Measurements from ENCODE around the gene CEMIP. TPM values are rescaled to one million over a fixed set of nuclear protein-coding genes. Genes with fewer than 3 reads are reported as not detected.

The CEMIP gene
- total RNA-seq, 2 experiments from 2014 or later: not detected

DNA sequence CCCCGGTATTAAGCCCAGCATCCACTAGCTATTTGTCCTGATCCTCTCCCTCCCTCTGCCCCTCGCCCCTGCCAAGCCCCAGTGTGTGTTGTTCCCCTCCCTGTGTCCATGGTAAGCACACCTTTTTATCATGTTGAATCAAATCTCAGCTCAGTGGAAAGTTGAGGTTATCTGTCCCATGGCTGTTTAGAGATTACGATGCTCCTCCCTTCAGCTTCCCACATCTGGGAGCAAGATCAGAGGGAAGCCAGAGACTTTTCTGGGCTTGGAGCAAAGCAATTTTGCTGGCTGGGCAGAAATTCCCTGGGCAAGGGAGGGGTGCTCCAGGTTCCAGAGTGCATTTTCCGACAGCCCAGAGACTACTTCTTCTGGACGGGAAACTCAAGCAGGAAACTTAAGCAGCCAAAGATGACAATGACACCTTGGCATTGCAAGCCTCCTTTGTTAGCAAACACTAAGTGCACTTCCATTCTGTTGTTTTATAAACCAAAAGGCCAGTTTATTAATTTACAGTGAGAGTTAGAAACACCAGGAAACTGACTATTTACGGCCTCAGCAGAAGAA, 105.9 kb downstream of the CEMIP start:
- Histone ChIP-seq H4K20me1 (ENCODE audit: insufficient read depth, low read length) (no peaks in the 10 kb centered on the region), H3K4me3 (ENCODE audit: low read depth, low read length, poor library complexity, severe bottlenecking) (no peak overlapping the region), H3K79me2 (ENCODE audit: insufficient read depth, low read depth, low read length) (no peaks in the 10 kb centered on the region), H2AFZ (ENCODE audit: low read length) (no peak overlapping the region), H3K36me3 (ENCODE audit: insufficient read depth, low read length) (no peaks in the 10 kb centered on the region), H3K9me2 (ENCODE audit: insufficient read depth, low read length) (no peaks in the 10 kb centered on the region), H3K27ac (ENCODE audit: low read depth, low read length, poor library complexity, severe bottlenecking) (no peak overlapping the region), H3K4me2 (ENCODE audit: low read length) (no peak overlapping the region), H3K9me3 (ENCODE audit: low read length) (no peaks in the 10 kb centered on the region), H3K4me1 (ENCODE audit: insufficient read depth, low read length, poor library complexity, severe bottlenecking) (no peaks in the 10 kb centered on the region)
- ChIA-PET POLR2A (interaction anchor here (1.1 kb wide), 1 partner anchor 19 kb away, joined by 3 read pairs; no protein-coding TSS in a partner anchor), CTCF (ENCODE audit: unreplicated experiment) (no interaction called here)
- TF ChIP-seq, protein P1, sequence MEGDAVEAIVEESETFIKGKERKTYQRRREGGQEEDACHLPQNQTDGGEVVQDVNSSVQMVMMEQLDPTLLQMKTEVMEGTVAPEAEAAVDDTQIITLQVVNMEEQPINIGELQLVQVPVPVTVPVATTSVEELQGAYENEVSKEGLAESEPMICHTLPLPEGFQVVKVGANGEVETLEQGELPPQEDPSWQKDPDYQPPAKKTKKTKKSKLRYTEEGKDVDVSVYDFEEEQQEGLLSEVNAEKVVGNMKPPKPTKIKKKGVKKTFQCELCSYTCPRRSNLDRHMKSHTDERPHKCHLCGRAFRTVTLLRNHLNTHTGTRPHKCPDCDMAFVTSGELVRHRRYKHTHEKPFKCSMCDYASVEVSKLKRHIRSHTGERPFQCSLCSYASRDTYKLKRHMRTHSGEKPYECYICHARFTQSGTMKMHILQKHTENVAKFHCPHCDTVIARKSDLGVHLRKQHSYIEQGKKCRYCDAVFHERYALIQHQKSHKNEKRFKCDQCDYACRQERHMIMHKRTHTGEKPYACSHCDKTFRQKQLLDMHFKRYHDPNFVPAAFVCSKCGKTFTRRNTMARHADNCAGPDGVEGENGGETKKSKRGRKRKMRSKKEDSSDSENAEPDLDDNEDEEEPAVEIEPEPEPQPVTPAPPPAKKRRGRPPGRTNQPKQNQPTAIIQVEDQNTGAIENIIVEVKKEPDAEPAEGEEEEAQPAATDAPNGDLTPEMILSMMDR (conservative IDR thresholded peaks at IDR 0.05; ENCODE audit: low read length): no peak
- no peak for TF ChIP-seq EZH2phosphoT487 (IDR thresholded peaks at IDR 0.05; ENCODE audit: borderline replicate concordance, low read depth, low read length)
- no TSS peak for BruUV-seq (replicated peaks)
- intact Hi-C loops (cut with micrococcal nuclease; ENCODE audit: unreplicated experiment): no loop called here
- no peak for DNase-seq (ENCODE audit: low spot score)

DNA sequence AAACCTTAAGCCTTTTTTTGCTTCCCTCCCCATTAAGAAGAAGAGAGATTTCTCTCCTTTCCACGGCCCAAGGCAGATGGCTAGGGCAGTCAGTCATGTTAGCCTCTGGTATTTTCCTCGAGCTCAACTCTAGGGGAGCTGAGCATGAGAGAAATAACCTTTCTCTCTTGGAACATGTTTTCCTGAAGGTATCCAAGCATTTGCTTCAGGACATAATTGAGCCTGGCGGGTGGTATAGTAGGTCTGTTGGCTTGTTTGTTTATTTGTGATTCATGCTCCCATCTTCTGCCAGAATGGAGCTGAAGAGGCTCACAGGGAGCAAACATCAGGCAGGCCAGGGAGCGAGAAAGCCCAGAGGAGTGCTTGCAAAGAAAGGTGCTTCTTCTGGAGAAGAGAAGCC, 108.0 kb downstream of the CEMIP start:
- no peaks in the 10 kb centered on the region for H3K9me2 ChIP-seq (ENCODE audit: insufficient read depth, low read length)
- no peaks in the 10 kb centered on the region for H4K20me1 ChIP-seq (ENCODE audit: insufficient read depth, low read length)
- H3K4me3 ChIP-seq (ENCODE audit: low read depth, low read length, poor library complexity, severe bottlenecking): no peak overlapping the region
- H3K79me2 ChIP-seq (ENCODE audit: insufficient read depth, low read depth, low read length): no peaks in the 10 kb centered on the region
- ChIA-PET POLR2A (no interaction called here), CTCF (ENCODE audit: unreplicated experiment) (no interaction called here)
- no peak for DNase-seq (ENCODE audit: low spot score)
- intact Hi-C loops (cut with micrococcal nuclease; ENCODE audit: unreplicated experiment): no loop called here
- no peak overlapping the region for H3K27ac ChIP-seq (ENCODE audit: low read depth, low read length, poor library complexity, severe bottlenecking)
- H3K9me3 ChIP-seq (ENCODE audit: low read length): no peaks in the 10 kb centered on the region
- no peak for TF ChIP-seq EZH2phosphoT487 (IDR thresholded peaks at IDR 0.05; ENCODE audit: borderline replicate concordance, low read depth, low read length)
- TF ChIP-seq, protein P1 (conservative IDR thresholded peaks at IDR 0.05; ENCODE audit: low read length): no peak
- no TSS peak for BruUV-seq (replicated peaks)
- H3K4me2 ChIP-seq (ENCODE audit: low read length): no peak overlapping the region
- H3K4me1 ChIP-seq (ENCODE audit: insufficient read depth, low read length, poor library complexity, severe bottlenecking): no peaks in the 10 kb centered on the region
- no peaks in the 10 kb centered on the region for H3K36me3 ChIP-seq (ENCODE audit: insufficient read depth, low read length)
- no peak overlapping the region for H2AFZ ChIP-seq (ENCODE audit: low read length)

DNA sequence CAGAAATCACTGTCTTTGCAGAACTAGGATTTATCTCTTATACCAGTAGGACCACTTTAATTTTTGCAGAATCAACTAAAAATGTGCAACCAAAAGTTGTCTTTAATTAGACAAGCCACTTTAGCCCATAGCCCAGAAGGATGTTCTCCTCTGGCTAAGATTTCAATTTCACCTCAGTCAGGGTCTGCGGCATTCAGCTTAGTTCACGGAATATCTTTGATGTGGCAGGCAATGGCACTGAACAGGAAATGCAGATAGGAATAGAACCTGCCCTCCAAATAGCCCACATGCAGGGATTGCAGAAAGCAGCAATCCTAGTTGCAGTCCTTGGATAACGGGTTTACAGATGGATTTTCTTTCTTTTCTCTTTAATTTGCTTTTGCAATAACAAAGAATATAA, 109.7 kb downstream of the CEMIP start:
- intact Hi-C loops (cut with micrococcal nuclease; ENCODE audit: unreplicated experiment): no loop called here
- Histone ChIP-seq H3K79me2 (ENCODE audit: insufficient read depth, low read depth, low read length) (no peaks in the 10 kb centered on the region), H3K4me3 (ENCODE audit: low read depth, low read length, poor library complexity, severe bottlenecking) (no peak overlapping the region), H3K27ac (ENCODE audit: low read depth, low read length, poor library complexity, severe bottlenecking) (no peak overlapping the region), H3K36me3 (ENCODE audit: insufficient read depth, low read length) (no peaks in the 10 kb centered on the region), H3K4me1 (ENCODE audit: insufficient read depth, low read length, poor library complexity, severe bottlenecking) (no peaks in the 10 kb centered on the region), H3K9me2 (ENCODE audit: insufficient read depth, low read length) (no peaks in the 10 kb centered on the region), H3K4me2 (ENCODE audit: low read length) (no peak overlapping the region), H2AFZ (ENCODE audit: low read length) (no peak overlapping the region), H4K20me1 (ENCODE audit: insufficient read depth, low read length) (no peaks in the 10 kb centered on the region), H3K9me3 (ENCODE audit: low read length) (no peaks in the 10 kb centered on the region)
- POLR2A ChIA-PET: no interaction called here
- CTCF ChIA-PET (ENCODE audit: unreplicated experiment): no interaction called here
- DNase-seq (ENCODE audit: low spot score): no peak
- TF ChIP-seq, protein P1 (conservative IDR thresholded peaks at IDR 0.05; ENCODE audit: low read length): no peak
- no peak for TF ChIP-seq EZH2phosphoT487 (IDR thresholded peaks at IDR 0.05; ENCODE audit: borderline replicate concordance, low read depth, low read length)
- no TSS peak for BruUV-seq (replicated peaks)

Measured in OCI-LY7 (cell line).